Prostate gland (tissue), 2 donors: Measurements from ENCODE around the gene MINDY1. TPM values are rescaled to one million over a fixed set of nuclear protein-coding genes. Genes with fewer than 3 reads are reported as not detected.

Source experiments
- DNase-seq: peaks from one replicate; pipeline ENCODE4 v3.0.0-alpha.2; 2019; ENCODE audit warnings: low spot score
- H3K27ac ChIP-seq, 2 donors: fragments of 200-600 bp; sonication (generic); 2 replicates each; pipeline ENCODE4 v1.5.1; 2017 to 2019
- H3K27me3 ChIP-seq: fragments of 200-600 bp; sonication (generic); replicated peaks from 2 replicates; pipeline ENCODE4 v1.5.1; 2019; ENCODE audit not compliant: insufficient read depth
- H3K36me3 ChIP-seq, 2 donors: fragments of 200-600 bp; sonication (generic); 1 replicate in 1 of 2; 2 replicates in 1 of 2; pipeline versions ENCODE4 v1.5.1 to v1.8.1; 2017 to 2019
- H3K4me1 ChIP-seq: fragments of 200-600 bp; sonication (generic); replicated peaks from 2 replicates; pipeline ENCODE4 v1.5.1; 2019
- H3K4me3 ChIP-seq, 2 donors: fragments of 200-600 bp; sonication (generic); 2 replicates each; pipeline ENCODE4 v1.5.1; 2017 to 2019
- H3K9me3 ChIP-seq: fragments of 200-600 bp; sonication (generic); 2 replicates; pipeline ENCODE4 v1.5.1; 2017
- CTCF ChIP-seq, 4 experiments: fragments of 200-600 bp in 2 of 4; fragments of 450-650 bp in 2 of 4; sonication (generic) in 2 of 4; IDR thresholded peaks; 1 replicate in 3 of 4; 2 replicates in 1 of 4; pipeline ENCODE4 v1.5.1; 2016 to 2019; ENCODE audit warnings: antibody characterized with exemption in 4 of 4, mild to moderate bottlenecking in 2 of 4, moderate library complexity in 2 of 4
- POLR2A ChIP-seq: fragments of 450-650 bp; IDR thresholded peaks from one replicate; pipeline ENCODE4 v1.6.1; 2016; ENCODE audit warnings: antibody characterized with exemption, mild to moderate bottlenecking
- POLR2AphosphoS5 ChIP-seq: sonication (generic); formaldehyde crosslinking; IDR thresholded peaks from one replicate; pipeline ENCODE4 v1.6.1; 2017; ENCODE audit warnings: antibody characterized with exemption
- WGBS: methylation state at CpG from one replicate; pipeline ENCODE4 v1.1.5; 2018; 5-methylcytosine and 5-hydroxymethylcytosine counted together
- intact Hi-C: fragments of 100-400 bp; cut with DNase I; formaldehyde crosslinking; loops from one replicate; pipeline ENCODE4 v1.14.2; 2022
- total RNA-seq, 2 donors: library from RNA; depleted of rRNA; stranded (reverse); fragments of >200 nt; gene quantifications; one replicate each; pipeline ENCODE4 v1.1.0, GENCODE V29; 2016

MINDY1 gene
- total RNA-seq, 2 donors from 2014 or later: 26.8 to 65.4 TPM

DNA sequence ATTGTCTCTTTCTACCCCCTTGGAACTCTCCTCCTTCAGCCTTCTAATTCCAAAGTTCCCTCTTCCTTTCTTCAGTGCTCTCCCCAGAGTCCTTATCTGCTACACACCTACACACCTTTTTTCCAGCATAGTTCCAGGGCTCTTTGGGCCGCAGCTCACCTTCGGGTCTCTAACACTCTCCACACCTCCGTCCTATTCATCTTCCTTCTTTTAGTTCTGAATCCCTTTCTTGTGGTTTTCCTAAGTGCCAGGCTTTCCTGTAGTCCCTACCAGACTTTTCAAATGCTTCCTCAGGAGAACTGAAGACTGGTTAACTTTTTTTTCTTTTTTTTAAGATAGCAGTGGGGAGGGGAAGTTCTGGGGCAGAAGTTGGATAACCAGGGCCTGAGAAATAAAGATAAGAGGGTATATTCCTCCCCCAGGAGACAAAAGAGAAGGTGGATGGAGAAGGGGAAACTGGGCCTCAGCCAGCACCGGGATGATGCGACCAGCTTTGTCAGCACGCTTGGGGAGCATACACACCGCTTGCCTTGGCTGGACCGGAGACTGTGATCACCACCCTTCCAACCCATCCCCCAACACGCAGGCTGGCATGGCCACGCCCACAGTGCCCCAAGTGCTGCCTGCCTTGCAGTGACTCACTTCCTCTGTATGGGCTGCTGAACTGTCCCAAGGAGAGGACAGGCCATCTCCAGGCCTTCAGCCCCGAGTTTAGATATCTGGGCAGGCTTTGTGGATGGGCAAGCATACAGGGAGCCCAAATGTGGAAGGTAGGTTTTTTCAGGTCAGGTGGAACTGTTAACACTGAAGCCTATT is 29.6 kb downstream of the MINDY1 start:
- Histone ChIP-seq H3K9me3 (no peaks in the 10 kb centered on the region), H3K36me3 (no peaks in the 10 kb centered on the region), H3K27me3 (no peaks in the 10 kb centered on the region), H3K4me1 (peaks cover 12% of the 10 kb centered on the region), H3K4me3 (no peak overlapping the region), H3K27ac (no peak overlapping the region)
- WGBS: 59% methylated on average over 11 of the region's 11 CpGs
- DNase-seq: peak; percentile 22
- intact Hi-C loops: loop anchor here (10.0 kb wide), 2 partner anchors 102 to 512 kb away; partner anchors contain the start of gene ARNT
- TF ChIP-seq POLR2A: peak; percentile 29
- TF ChIP-seq POLR2AphosphoS5: peak; percentile 7
- no peak for TF ChIP-seq CTCF (IDR thresholded peaks at IDR 0.05)

GRCh38 chr1:150976401-150976821 is 30.3 kb downstream of the MINDY1 start:
- peaks cover 19% of the 10 kb centered on the region for H3K4me1 ChIP-seq

DNA sequence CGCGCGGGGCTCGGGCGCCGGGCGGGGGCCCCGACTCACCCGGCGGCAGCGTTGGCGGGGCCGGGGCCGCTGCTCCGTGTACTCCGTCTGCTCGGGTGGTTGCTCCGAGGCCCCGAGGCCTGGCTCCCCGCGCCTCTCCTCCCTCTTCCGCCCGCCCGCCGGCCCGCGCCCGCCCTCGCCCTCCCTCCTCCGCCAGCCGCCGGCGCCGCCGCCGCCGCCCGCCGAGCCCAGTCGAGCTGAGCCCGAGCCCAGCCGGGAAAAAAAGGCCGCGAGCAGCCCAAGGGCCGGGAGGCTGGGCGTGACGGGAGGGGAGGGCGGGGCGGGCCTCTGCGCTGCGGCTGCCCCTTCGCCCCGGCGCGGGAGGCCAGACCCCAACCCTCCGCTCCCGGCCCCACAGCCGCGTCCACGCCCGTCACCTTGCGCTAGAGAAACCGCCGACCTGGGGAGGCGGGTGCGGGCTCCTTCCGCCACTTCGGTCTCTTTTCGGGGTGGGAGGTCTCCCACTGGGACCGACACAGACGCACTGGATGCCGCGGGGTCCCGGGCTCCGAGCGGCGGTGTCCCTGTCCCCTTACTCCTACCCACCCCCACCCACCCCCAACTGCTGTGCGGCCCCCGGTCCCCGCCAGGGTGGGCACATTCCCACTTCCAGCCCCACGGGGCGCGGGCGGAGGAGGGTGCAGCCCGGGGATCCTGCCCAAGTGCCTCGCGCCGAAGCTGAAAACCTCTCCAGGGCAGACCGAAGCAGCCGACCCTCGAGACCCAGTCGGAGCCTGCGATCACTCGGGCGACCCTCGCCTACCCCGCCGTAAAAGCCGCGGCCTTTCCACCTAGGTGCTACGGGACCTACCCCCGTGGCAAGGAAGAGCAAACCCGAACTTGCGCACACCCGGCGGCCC is 31.9 kb downstream of the MINDY1 start, which contains the start of gene CERS2:
Gene CERS2 (minus strand): TSS at position 256 of the 899 bp plus-strand sequence. CDS start 5,745 bp downstream, outside the sequence.
- TF ChIP-seq CTCF (IDR thresholded peaks at IDR 0.05) (no peak), POLR2A (peak; percentile 23), POLR2AphosphoS5 (no peak)
- peak within 1 kb of the TSS; percentile 83 to 86 for H3K4me3 ChIP-seq
- 12% methylated on average over 45 of the region's 106 CpGs for WGBS
- H3K9me3 ChIP-seq: no peaks in the 10 kb centered on the region
- H3K27me3 ChIP-seq: no peaks in the 10 kb centered on the region
- peak within 1 kb of the TSS; percentile 93 to 94 for H3K27ac ChIP-seq
- DNase-seq: peak; percentile 77
- intact Hi-C loops: loop anchor here (5.0 to 10.0 kb wide), 3 partner anchors 48 to 510 kb away; partner anchors contain the start of genes ARNT and SETDB1
- peaks cover 28% of the 10 kb centered on the region for H3K4me1 ChIP-seq
- no peaks in the 10 kb centered on the region for H3K36me3 ChIP-seq

More at GRCh38 chr1:150976401-150976821, 30.3 kb downstream of the MINDY1 start:
- no peak for TF ChIP-seq POLR2A
- no peak for TF ChIP-seq POLR2AphosphoS5
- no peak for TF ChIP-seq CTCF (IDR thresholded peaks at IDR 0.05)
- intact Hi-C loops: loop anchor here (10.0 kb wide), 2 partner anchors 102 to 512 kb away; partner anchors contain the start of gene ARNT
- H3K27ac ChIP-seq: no peak overlapping the region
- H3K27me3 ChIP-seq: no peaks in the 10 kb centered on the region
- WGBS: 96% methylated on average over 9 of the region's 9 CpGs
- DNase-seq: no peak
- H3K36me3 ChIP-seq: no peaks in the 10 kb centered on the region
- H3K9me3 ChIP-seq: no peaks in the 10 kb centered on the region
- no peak overlapping the region for H3K4me3 ChIP-seq

DNA sequence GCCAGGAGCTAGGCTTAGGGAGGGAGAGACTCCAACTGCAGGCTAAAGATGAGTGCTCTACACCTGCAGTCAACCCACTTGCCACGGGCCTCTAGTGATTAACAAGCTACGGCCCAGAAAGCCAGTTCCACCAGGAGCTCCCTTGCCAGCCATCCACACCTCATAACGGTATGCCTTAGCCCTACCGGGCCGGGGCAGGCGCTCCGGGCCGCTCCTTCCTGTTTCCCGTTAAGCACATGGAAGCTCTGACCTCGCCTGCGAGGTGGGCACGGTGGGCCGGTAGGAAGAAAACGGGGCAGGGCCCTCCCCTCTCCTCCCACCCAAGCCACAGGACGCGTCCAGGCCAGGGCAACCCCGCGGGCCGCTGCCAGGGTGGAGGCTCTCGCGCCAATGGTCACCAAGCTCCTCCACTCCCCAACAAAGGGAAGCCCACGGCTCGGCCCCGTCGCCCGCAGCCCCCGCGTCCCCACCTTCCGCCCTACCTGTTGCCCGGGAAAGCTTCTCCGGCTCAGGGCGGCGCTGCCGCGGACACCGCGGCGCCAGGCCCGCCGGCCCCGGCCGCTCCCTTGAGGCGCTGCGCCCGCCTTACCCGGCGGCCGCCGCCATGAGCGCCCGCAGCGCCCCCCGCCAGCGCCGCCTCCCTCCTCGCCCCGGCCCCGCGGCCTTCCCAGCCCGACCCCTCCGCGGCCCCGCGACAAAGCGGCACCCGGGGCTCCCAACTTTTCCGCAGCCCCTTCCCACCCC is 32.7 kb downstream of the MINDY1 start:
- intact Hi-C loops: loop anchor here (5.0 to 10.0 kb wide), 3 partner anchors 47 to 509 kb away; partner anchors contain the start of genes ARNT and SETDB1
- no peaks in the 10 kb centered on the region for H3K9me3 ChIP-seq
- H3K4me3 ChIP-seq: peak overlapping the region; percentile 83 to 86
- DNase-seq: peak; percentile 34
- no peaks in the 10 kb centered on the region for H3K36me3 ChIP-seq
- under 1% methylated on average over 45 of the region's 67 CpGs for WGBS
- peaks cover 25% of the 10 kb centered on the region for H3K4me1 ChIP-seq
- TF ChIP-seq POLR2A: peak; percentile 15
- peak; percentile 4 for TF ChIP-seq POLR2AphosphoS5
- no peak for TF ChIP-seq CTCF (IDR thresholded peaks at IDR 0.05)
- no peaks in the 10 kb centered on the region for H3K27me3 ChIP-seq
- peak overlapping the region; percentile 93 to 94 for H3K27ac ChIP-seq
